Loucy (cell line): ENCODE measurements around the gene SPIN1.

ENCODE experiments used
- H2AFZ ChIP-seq: fragments of 200-600 bp; sonication (generic); 2 replicates; pipeline ENCODE4 v1.6.0; 2016; ENCODE audit warnings: antibody characterized with exemption, mild to moderate bottlenecking, low read length, moderate library complexity
- H3F3A ChIP-seq: fragments of 200-600 bp; 2 replicates; pipeline ENCODE4 v1.6.0; 2016; ENCODE audit warnings: antibody characterized with exemption, low read depth, mild to moderate bottlenecking
- H3K27me3 ChIP-seq: fragments of 200-600 bp; sonication (generic); 2 replicates; pipeline ENCODE4 v1.6.1; 2014; ENCODE audit warnings: low read length, mild to moderate bottlenecking; ENCODE audit not compliant: insufficient read depth, poor library complexity, severe bottlenecking
- H3K36me3 ChIP-seq: fragments of 200-600 bp; sonication (generic); 2 replicates; pipeline ENCODE4 v1.6.1; 2016; ENCODE audit warnings: low read length; ENCODE audit not compliant: insufficient read depth
- H3K4me1 ChIP-seq: fragments of 200-600 bp; sonication (generic); 2 replicates; pipeline ENCODE4 v1.5.1; 2014; ENCODE audit warnings: low read length, mild to moderate bottlenecking; ENCODE audit not compliant: insufficient read depth, poor library complexity, severe bottlenecking
- H3K4me2 ChIP-seq: fragments of 200-600 bp; sonication (generic); 2 replicates; pipeline ENCODE4 v1.6.0; 2014; ENCODE audit warnings: antibody characterized with exemption, low read length, low read depth, mild to moderate bottlenecking; ENCODE audit not compliant: poor library complexity, severe bottlenecking
- H3K4me3 ChIP-seq: fragments of 200-600 bp; sonication (generic); 2 replicates; pipeline ENCODE4 v1.5.1; 2014; ENCODE audit warnings: low read length, mild to moderate bottlenecking, mixed read lengths; ENCODE audit not compliant: poor library complexity, severe bottlenecking
- H3K79me2 ChIP-seq: fragments of 200-600 bp; sonication (generic); 2 replicates; pipeline ENCODE4 v1.6.1; 2014; ENCODE audit warnings: low read length; ENCODE audit not compliant: insufficient read depth
- H3K9ac ChIP-seq: fragments of 200-600 bp; sonication (generic); 2 replicates; pipeline ENCODE4 v1.6.0; 2014; ENCODE audit warnings: mild to moderate bottlenecking, low read depth, low read length, moderate library complexity; ENCODE audit not compliant: poor library complexity, severe bottlenecking
- H3K9me2 ChIP-seq: fragments of 200-600 bp; sonication (generic); replicated peaks from 2 replicates; pipeline ENCODE4 v1.6.1; 2016; ENCODE audit warnings: low read depth, low read length, mixed read lengths
- H3K9me3 ChIP-seq: fragments of 200-600 bp; sonication (generic); 2 replicates; pipeline ENCODE4 v1.6.1; 2014; ENCODE audit warnings: mild to moderate bottlenecking, antibody characterized with exemption, low read length, low read depth; ENCODE audit not compliant: insufficient read depth
- H4K20me1 ChIP-seq: fragments of 200-600 bp; sonication (generic); 2 replicates; pipeline ENCODE4 v1.6.0; 2014; ENCODE audit warnings: antibody characterized with exemption, low read length, mild to moderate bottlenecking; ENCODE audit not compliant: insufficient read depth, poor library complexity, severe bottlenecking
- CTCF ChIP-seq: fragments of 200-600 bp; sonication (generic); conservative IDR thresholded peaks from 2 replicates; pipeline ENCODE4 v1.5.1; 2014; ENCODE audit warnings: mild to moderate bottlenecking, antibody characterized with exemption, low read length
- EZH2phosphoT487 ChIP-seq: fragments of 200-600 bp; IDR thresholded peaks from 2 replicates; pipeline ENCODE4 v1.6.1; 2018; ENCODE audit warnings: antibody characterized with exemption, mild to moderate bottlenecking, moderate library complexity, borderline replicate concordance

SPIN1 gene

DNA sequence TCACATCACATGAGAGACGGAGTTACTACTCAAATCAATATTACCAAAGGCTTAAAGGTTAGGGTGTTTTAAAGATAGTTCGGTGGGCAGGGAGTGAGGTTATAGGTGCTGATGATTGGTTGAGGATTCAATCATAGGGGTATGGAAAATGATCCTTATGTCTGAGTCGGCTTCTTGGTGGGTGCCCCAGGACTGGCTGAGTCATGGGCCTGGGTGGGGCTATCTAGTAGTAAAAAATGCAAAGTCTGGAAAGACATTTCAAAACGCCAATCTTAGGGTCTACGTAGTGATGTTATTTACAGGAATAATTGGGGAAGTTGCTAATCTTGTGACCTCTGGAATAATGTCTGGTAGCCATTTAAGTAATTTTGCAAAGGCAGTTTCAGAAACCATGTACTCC is 15.2 kb upstream of the SPIN1 start:
- Histone ChIP-seq H4K20me1 (no peaks in the 10 kb centered on the region), H3K4me1 (peaks cover 5% of the 10 kb centered on the region), H3K4me3 (no peak overlapping the region), H3K27me3 (no peaks in the 10 kb centered on the region), H3F3A (no peaks in the 10 kb centered on the region), H3K36me3 (no peaks in the 10 kb centered on the region), H3K4me2 (no peak overlapping the region), H2AFZ (no peak overlapping the region), H3K9me2 (no peaks in the 10 kb centered on the region), H3K9ac (no peak overlapping the region), H3K79me2 (no peaks in the 10 kb centered on the region), H3K9me3 (no peaks in the 10 kb centered on the region)
- TF ChIP-seq EZH2phosphoT487 = no peak
- no peak for TF ChIP-seq CTCF

- no peaks in the 10 kb centered on the region for H3K9me2 ChIP-seq
- no peaks in the 10 kb centered on the region for H3K79me2 ChIP-seq
- H3K9ac ChIP-seq = no peak overlapping the region
- TF ChIP-seq EZH2phosphoT487 = no peak
- TF ChIP-seq CTCF = peak; percentile 30
- H3K36me3 ChIP-seq = no peaks in the 10 kb centered on the region
- no peak overlapping the region for H3K4me3 ChIP-seq
- H2AFZ ChIP-seq = no peak overlapping the region
- H4K20me1 ChIP-seq = no peaks in the 10 kb centered on the region
- no peaks in the 10 kb centered on the region for H3K4me1 ChIP-seq
- H3K4me2 ChIP-seq = no peak overlapping the region
- no peaks in the 10 kb centered on the region for H3F3A ChIP-seq
- no peaks in the 10 kb centered on the region for H3K9me3 ChIP-seq
- H3K27me3 ChIP-seq = no peaks in the 10 kb centered on the region
Observed at GRCh38 chr9:88378317-88378716, 9.9 kb upstream of the SPIN1 start.

- TF ChIP-seq CTCF = no peak
- no peak for TF ChIP-seq EZH2phosphoT487
- H2AFZ ChIP-seq = no peak overlapping the region
- no peak overlapping the region for H3K4me3 ChIP-seq
- no peak overlapping the region for H3K9ac ChIP-seq
- no peaks in the 10 kb centered on the region for H3K4me1 ChIP-seq
- H3F3A ChIP-seq = no peaks in the 10 kb centered on the region
- no peaks in the 10 kb centered on the region for H3K27me3 ChIP-seq
- H4K20me1 ChIP-seq = no peaks in the 10 kb centered on the region
- no peak overlapping the region for H3K4me2 ChIP-seq
- no peaks in the 10 kb centered on the region for H3K9me2 ChIP-seq
- H3K79me2 ChIP-seq = no peaks in the 10 kb centered on the region
- no peaks in the 10 kb centered on the region for H3K36me3 ChIP-seq
- H3K9me3 ChIP-seq = no peaks in the 10 kb centered on the region
Observed at GRCh38 chr9:88379352-88379751, 8.9 kb upstream of the SPIN1 start.
